Eye (tissue), 1 donor: Measurements from ENCODE around the gene STARD13.

Experiments used
- DNase-seq: peaks from one replicate; pipeline ENCODE4 v3.0.0-alpha.2; 2015

The STARD13 gene

GRCh38 chr13:33272531-33273124 lies 12.9 kb downstream of the STARD13 start:
- no peak for DNase-seq

GRCh38 chr13:33271759-33272158 lies 13.8 kb downstream of the STARD13 start:
- no peak for DNase-seq

GRCh38 chr13:33270895-33271538 lies 14.5 kb downstream of the STARD13 start:
- DNase-seq, result no peak

- DNase-seq, result no peak
These were observed 19.9 kb downstream of the STARD13 start for GRCh38 chr13:33265607-33266006.

GRCh38 chr13:33265133-33265532 lies 20.4 kb downstream of the STARD13 start:
- peak; percentile 36 for DNase-seq

GRCh38 chr13:33264620-33264978 lies 21.0 kb downstream of the STARD13 start:
- DNase-seq, result no peak

GRCh38 chr13:33263976-33264619 lies 21.5 kb downstream of the STARD13 start:
- peak; percentile 70 for DNase-seq

GRCh38 chr13:33263484-33263883 lies 22.1 kb downstream of the STARD13 start:
- no peak for DNase-seq

- no peak for DNase-seq
These were observed 22.6 kb downstream of the STARD13 start for GRCh38 chr13:33262997-33263396.

GRCh38 chr13:33262594-33262993 lies 23.0 kb downstream of the STARD13 start:
- DNase-seq, result no peak

- DNase-seq, result no peak
These were observed 23.5 kb downstream of the STARD13 start for GRCh38 chr13:33262062-33262487.

GRCh38 chr13:33261387-33262061 lies 24.0 kb downstream of the STARD13 start:
- no peak for DNase-seq

GRCh38 chr13:33260168-33261098 lies 25.1 kb downstream of the STARD13 start:
- DNase-seq, result peak; percentile 22

- no peak for DNase-seq
These were observed 26.3 kb downstream of the STARD13 start for GRCh38 chr13:33259296-33259695.

GRCh38 chr13:33258808-33259193 lies 26.8 kb downstream of the STARD13 start:
- no peak for DNase-seq

- no peak for DNase-seq
These were observed 27.4 kb downstream of the STARD13 start for GRCh38 chr13:33257841-33258807.

GRCh38 chr13:33256148-33256840 lies 29.3 kb downstream of the STARD13 start:
- no peak for DNase-seq

- no peak for DNase-seq
These were observed 33.4 kb downstream of the STARD13 start for GRCh38 chr13:33252135-33252534.

GRCh38 chr13:33251131-33251661 lies 34.4 kb downstream of the STARD13 start:
- peak; percentile 39 for DNase-seq

GRCh38 chr13:33250609-33251008 lies 34.9 kb downstream of the STARD13 start:
- no peak for DNase-seq

- DNase-seq, result no peak
These were observed 35.7 kb downstream of the STARD13 start for GRCh38 chr13:33249894-33250293.
